G401.6 (cell line): ENCODE measurements around the gene PPM1H.
"Not testable (repeated sequence)": the region's sequence is repeated elsewhere in the genome, so short reads cannot be mapped to it uniquely, and the experiment has no call there.

Source experiments
- FAIRE-seq: peaks from 2 replicates; lab custom pipeline; 2012; peaks lifted over from hg19 to GRCh38; lab: Jason Lieb, UNC

PPM1H gene

GRCh38 chr12:62908674-62909073 is 26.3 kb downstream of the PPM1H start:
- FAIRE-seq, result no peak

- peak; percentile 19 for FAIRE-seq
Measured at GRCh38 chr12:62907561-62907960, 27.4 kb downstream of the PPM1H start.

- no peak for FAIRE-seq
Measured at GRCh38 chr12:62907078-62907477, 27.9 kb downstream of the PPM1H start.

- no peak for FAIRE-seq
Measured at GRCh38 chr12:62903151-62903550, 31.8 kb downstream of the PPM1H start.

- FAIRE-seq, result no peak
Measured at GRCh38 chr12:62900686-62901272, 34.2 kb downstream of the PPM1H start.

- FAIRE-seq, result no peak
Measured at GRCh38 chr12:62899568-62900390, 35.2 kb downstream of the PPM1H start.

GRCh38 chr12:62898526-62898925 is 36.4 kb downstream of the PPM1H start:
- FAIRE-seq, result no peak

GRCh38 chr12:62895351-62895877 is 39.5 kb downstream of the PPM1H start:
- FAIRE-seq, result no peak

GRCh38 chr12:62893276-62893675 is 41.7 kb downstream of the PPM1H start:
- no peak for FAIRE-seq

GRCh38 chr12:62891805-62892549 is 43.0 kb downstream of the PPM1H start:
- FAIRE-seq, result no peak

GRCh38 chr12:62888454-62889110 is 46.4 kb downstream of the PPM1H start:
- FAIRE-seq, result no peak

GRCh38 chr12:62886796-62887195 is 48.2 kb downstream of the PPM1H start:
- FAIRE-seq, result no peak

- no peak for FAIRE-seq
Measured at GRCh38 chr12:62885242-62885641, 49.7 kb downstream of the PPM1H start.

GRCh38 chr12:62884832-62885231 is 50.1 kb downstream of the PPM1H start:
- FAIRE-seq, result not testable (repeated sequence)

- no peak for FAIRE-seq
Measured at GRCh38 chr12:62882696-62883095, 52.3 kb downstream of the PPM1H start.

- no peak for FAIRE-seq
Measured at GRCh38 chr12:62882140-62882539, 52.8 kb downstream of the PPM1H start.

GRCh38 chr12:62879691-62880090 is 55.3 kb downstream of the PPM1H start:
- FAIRE-seq, result no peak

GRCh38 chr12:62879228-62879627 is 55.7 kb downstream of the PPM1H start:
- not testable (repeated sequence) for FAIRE-seq

- no peak for FAIRE-seq
Measured at GRCh38 chr12:62878211-62878610, 56.7 kb downstream of the PPM1H start.

- FAIRE-seq, result no peak
Measured at GRCh38 chr12:62876938-62877548, 57.9 kb downstream of the PPM1H start.

GRCh38 chr12:62873826-62874448 is 61.0 kb downstream of the PPM1H start:
- FAIRE-seq, result peak; percentile 93
